Fibroblast of lung (primary cell): ENCODE results near the gene CHST8.

Source experiments
- CTCF ChIP-seq, 2 donors: IDR thresholded peaks in 1 of 2; conservative IDR thresholded peaks in 1 of 2; 1 replicate in 1 of 2; 2 replicates in 1 of 2; pipeline ENCODE4 v1.5.1; 2011 to 2012; ENCODE audit warnings: low read length in 2 of 2, control low read depth in 1 of 2, inconsistent platforms in 1 of 2, low read depth in 1 of 2, mild to moderate bottlenecking in 1 of 2
- EZH2 ChIP-seq: IDR thresholded peaks from 2 replicates; pipeline ENCODE4 v1.5.1; 2012; ENCODE audit warnings: low read length, control low read depth, mild to moderate bottlenecking; ENCODE audit errors: missing control alignments

- TF ChIP-seq CTCF (conservative IDR thresholded peaks at IDR 0.05 in 1 of 2, IDR thresholded peaks at IDR 0.05 in 1 of 2; ENCODE audit: low read depth in 1 of 2, low read length in 2 of 2) (no peak), EZH2 (no peak)
These were observed 142.0 kb downstream of the CHST8 start for GRCh38 chr19:33763633-33764371.
